PC-3 (cell line): ENCODE data around the gene XCR1.

Source experiments
- CTCF ChIP-seq: fragments of 300-600 bp; sonication (generic); conservative IDR thresholded peaks from 2 replicates; pipeline ENCODE4 v1.5.1; 2017; ENCODE audit warnings: antibody characterized with exemption, low read depth, mild to moderate bottlenecking, low read length
- EZH2 ChIP-seq: fragments of 300-600 bp; sonication (generic); IDR thresholded peaks from one replicate; pipeline ENCODE4 v1.6.1; 2017; ENCODE audit warnings: antibody characterized with exemption, mild to moderate bottlenecking, low read length; ENCODE audit not compliant: unreplicated experiment

DNA sequence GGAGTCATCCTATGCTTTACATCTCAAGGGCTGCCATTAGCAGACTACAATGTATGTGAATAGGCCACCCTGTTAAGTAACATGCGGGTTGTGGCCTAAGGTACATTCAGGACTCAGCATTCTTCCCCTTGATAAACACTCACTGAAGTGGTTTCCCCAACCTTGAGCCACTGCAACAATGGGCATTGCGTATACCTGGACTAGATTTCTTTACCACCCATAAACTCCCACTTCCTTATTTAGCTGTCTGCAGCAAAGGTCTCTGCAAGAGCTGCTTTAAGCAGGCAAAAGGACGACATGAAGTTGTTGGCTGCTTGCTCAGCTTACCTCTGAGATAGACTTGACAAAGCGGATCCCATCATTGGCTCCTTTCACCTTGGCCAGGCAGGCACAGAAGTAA is 47.9 kb downstream of the XCR1 start:
- TF ChIP-seq CTCF (no peak), EZH2 (no peak)
